Calu3 (cell line): ENCODE data around the gene GUCY1A2. TPM values are rescaled to one million over a fixed set of nuclear protein-coding genes. Genes with fewer than 3 reads are reported as not detected.

ENCODE experiments used
- BruUV-seq: library from RNA; stranded (reverse); fragments of 400-500 nt; replicated peaks from 2 replicates; lab custom pipeline; 2021; lab: Mats Ljungman, UMichigan
- CTCF ChIA-PET: fragments of 300-600 bp; sonication (Branson Sonifier 250); formaldehyde crosslinking; loops from one replicate; lab custom pipeline; 2022; ENCODE audit warnings: antibody characterized with exemption; lab: Charles Lee
- DNase-seq: peaks from one replicate; pipeline ENCODE4 v3.0.0; 2022
- H3K27ac Mint-ChIP-seq: one replicate; pipeline ENCODE4 v1.8.0; 2022; ENCODE audit warnings: mixed read lengths; ENCODE audit not compliant: unreplicated experiment
- H3K27me3 Mint-ChIP-seq: one replicate; pipeline ENCODE4 v1.8.0; 2022; ENCODE audit warnings: mixed read lengths; ENCODE audit not compliant: unreplicated experiment
- H3K36me3 Mint-ChIP-seq: one replicate; pipeline ENCODE4 v1.8.0; 2022; ENCODE audit warnings: mild to moderate bottlenecking, moderate library complexity, mixed read lengths; ENCODE audit not compliant: insufficient read depth, unreplicated experiment
- H3K4me1 Mint-ChIP-seq: one replicate; pipeline ENCODE4 v1.8.0; 2022; ENCODE audit warnings: mild to moderate bottlenecking, low read depth, mixed read lengths; ENCODE audit not compliant: unreplicated experiment
- H3K4me3 Mint-ChIP-seq: one replicate; pipeline ENCODE4 v1.8.0; 2022; ENCODE audit warnings: mild to moderate bottlenecking, low read depth, moderate library complexity, mixed read lengths; ENCODE audit not compliant: unreplicated experiment
- H3K9me3 Mint-ChIP-seq: one replicate; pipeline ENCODE4 v1.8.0; 2022; ENCODE audit warnings: low read depth, mixed read lengths; ENCODE audit not compliant: unreplicated experiment
- CTCF ChIP-seq: fragments of 200-600 bp; IDR thresholded peaks from one replicate; pipeline ENCODE4 v1.8.0; 2022; ENCODE audit warnings: antibody characterized with exemption; ENCODE audit not compliant: unreplicated experiment
- intact Hi-C: fragments of 100-400 bp; cut with micrococcal nuclease; formaldehyde crosslinking; loops from one replicate; pipeline ENCODE4 v1.10.0; 2022; ENCODE audit not compliant: unreplicated experiment
- total RNA-seq: library from RNA; stranded (reverse); gene quantifications from 2 replicates; pipeline ENCODE4 v1.2.3, GENCODE V29; 2022

Gene GUCY1A2
- total RNA-seq, 1 experiment from 2014 or later: not detected

GRCh38 chr11:106728859-106729258, 289.4 kb downstream of the GUCY1A2 start:
- no peaks in the 10 kb centered on the region for H3K36me3 Mint-ChIP-seq
- H3K4me3 Mint-ChIP-seq: no peak overlapping the region
- no peak for TF ChIP-seq CTCF
- H3K27me3 Mint-ChIP-seq: no peaks in the 10 kb centered on the region
- no TSS peak for BruUV-seq
- no peak for DNase-seq
- CTCF ChIA-PET: no interaction called here
- intact Hi-C loops: no loop called here
- H3K9me3 Mint-ChIP-seq: peaks cover 2% of the 10 kb centered on the region
- H3K4me1 Mint-ChIP-seq: no peaks in the 10 kb centered on the region
- no peak overlapping the region for H3K27ac Mint-ChIP-seq

GRCh38 chr11:106728379-106728778, 289.9 kb downstream of the GUCY1A2 start:
- no peaks in the 10 kb centered on the region for H3K4me1 Mint-ChIP-seq
- H3K27me3 Mint-ChIP-seq: no peaks in the 10 kb centered on the region
- no TSS peak for BruUV-seq
- no peaks in the 10 kb centered on the region for H3K36me3 Mint-ChIP-seq
- H3K4me3 Mint-ChIP-seq: no peak overlapping the region
- CTCF ChIA-PET: no interaction called here
- H3K9me3 Mint-ChIP-seq: peaks cover 2% of the 10 kb centered on the region
- intact Hi-C loops: no loop called here
- H3K27ac Mint-ChIP-seq: no peak overlapping the region
- TF ChIP-seq CTCF: no peak
- DNase-seq: no peak

GRCh38 chr11:106727256-106727655, 291.0 kb downstream of the GUCY1A2 start:
- CTCF ChIA-PET: no interaction called here
- H3K27ac Mint-ChIP-seq: no peak overlapping the region
- H3K9me3 Mint-ChIP-seq: peaks cover 2% of the 10 kb centered on the region
- no peak for DNase-seq
- intact Hi-C loops: no loop called here
- no TSS peak for BruUV-seq
- TF ChIP-seq CTCF: no peak
- no peaks in the 10 kb centered on the region for H3K27me3 Mint-ChIP-seq
- H3K4me1 Mint-ChIP-seq: no peaks in the 10 kb centered on the region
- no peaks in the 10 kb centered on the region for H3K36me3 Mint-ChIP-seq
- no peak overlapping the region for H3K4me3 Mint-ChIP-seq

- intact Hi-C loops: no loop called here
- DNase-seq: no peak
- Mint-ChIP-seq H3K36me3 (no peaks in the 10 kb centered on the region), H3K27me3 (no peaks in the 10 kb centered on the region), H3K4me3 (no peak overlapping the region), H3K9me3 (no peaks in the 10 kb centered on the region), H3K27ac (no peak overlapping the region), H3K4me1 (no peaks in the 10 kb centered on the region)
- CTCF ChIA-PET: no interaction called here
- TF ChIP-seq CTCF: no peak
- no TSS peak for BruUV-seq
Observed at GRCh38 chr11:106724293-106724892, 293.9 kb downstream of the GUCY1A2 start.
